ENCODE results near the gene SLC5A4.

The SLC5A4 gene

DNA sequence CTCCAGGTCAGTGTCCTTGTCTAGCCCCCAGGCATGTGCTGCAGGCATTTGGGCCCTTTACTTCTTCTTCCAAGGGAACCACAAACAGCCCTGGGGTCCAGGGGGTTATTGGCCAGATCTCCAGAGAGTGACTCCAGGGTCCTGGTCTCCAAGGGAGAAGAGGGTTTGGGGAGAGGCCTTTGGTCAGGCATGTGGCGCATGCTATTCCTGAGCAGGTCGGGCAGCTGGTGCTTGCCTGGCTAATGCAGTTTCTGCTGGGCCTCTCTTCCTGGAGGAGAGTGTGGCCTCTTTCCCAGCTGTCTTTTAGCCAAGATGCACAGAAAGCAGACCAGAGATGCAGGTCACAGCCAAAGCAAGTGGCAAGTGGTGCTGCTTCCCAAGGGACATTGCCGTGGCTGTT, 46.5 kb downstream of the SLC5A4 start:
- no peak for TF ChIP-seq CTCF (IDR thresholded peaks at IDR 0.05; ENCODE audit: insufficient read depth, low read length, missing control alignments)
- H3K4me3 ChIP-seq (ENCODE audit: low read depth, low read length): no peak overlapping the region
- CTCF ChIA-PET: interaction anchor here (1.2 kb wide), 1 partner anchor 231 kb away, joined by 6 read pairs; no protein-coding TSS in a partner anchor
- POLR2A ChIA-PET: no interaction called here
- no peak for DNase-seq (ENCODE audit: low read depth, low spot score)

DNA sequence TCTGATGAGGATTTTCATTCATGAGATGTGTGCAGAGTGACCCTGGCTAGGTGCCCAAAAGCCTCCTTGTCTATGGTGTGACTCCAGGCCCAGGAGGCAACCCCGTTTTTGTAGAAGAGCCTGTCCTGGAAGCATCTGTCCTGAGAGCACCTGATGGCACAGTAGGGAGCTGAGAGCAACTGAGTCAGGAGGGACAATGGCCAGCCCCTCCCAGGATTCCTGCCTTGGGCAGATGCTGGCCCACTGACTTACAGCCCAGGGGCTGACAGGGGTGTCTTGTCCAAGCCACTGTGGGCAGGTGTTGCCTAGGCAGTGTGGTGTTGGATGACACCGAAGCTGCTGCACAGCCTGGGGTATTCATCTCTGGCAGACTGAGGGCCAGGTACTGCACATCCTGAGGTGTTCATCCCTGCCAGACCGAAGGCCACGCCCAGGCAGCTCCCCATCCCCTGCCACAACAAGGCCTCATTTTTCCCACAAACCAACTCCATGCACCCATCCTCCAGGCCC, 47.1 kb downstream of the SLC5A4 start:
- no peak for TF ChIP-seq CTCF (IDR thresholded peaks at IDR 0.05; ENCODE audit: insufficient read depth, low read length, missing control alignments)
- no peak overlapping the region for H3K4me3 ChIP-seq (ENCODE audit: low read depth, low read length)
- no peak for DNase-seq (ENCODE audit: low read depth, low spot score)
- CTCF ChIA-PET: interaction anchor here (1.2 kb wide), 1 partner anchor 230 kb away, joined by 6 read pairs; no protein-coding TSS in a partner anchor
- POLR2A ChIA-PET: no interaction called here

DNA sequence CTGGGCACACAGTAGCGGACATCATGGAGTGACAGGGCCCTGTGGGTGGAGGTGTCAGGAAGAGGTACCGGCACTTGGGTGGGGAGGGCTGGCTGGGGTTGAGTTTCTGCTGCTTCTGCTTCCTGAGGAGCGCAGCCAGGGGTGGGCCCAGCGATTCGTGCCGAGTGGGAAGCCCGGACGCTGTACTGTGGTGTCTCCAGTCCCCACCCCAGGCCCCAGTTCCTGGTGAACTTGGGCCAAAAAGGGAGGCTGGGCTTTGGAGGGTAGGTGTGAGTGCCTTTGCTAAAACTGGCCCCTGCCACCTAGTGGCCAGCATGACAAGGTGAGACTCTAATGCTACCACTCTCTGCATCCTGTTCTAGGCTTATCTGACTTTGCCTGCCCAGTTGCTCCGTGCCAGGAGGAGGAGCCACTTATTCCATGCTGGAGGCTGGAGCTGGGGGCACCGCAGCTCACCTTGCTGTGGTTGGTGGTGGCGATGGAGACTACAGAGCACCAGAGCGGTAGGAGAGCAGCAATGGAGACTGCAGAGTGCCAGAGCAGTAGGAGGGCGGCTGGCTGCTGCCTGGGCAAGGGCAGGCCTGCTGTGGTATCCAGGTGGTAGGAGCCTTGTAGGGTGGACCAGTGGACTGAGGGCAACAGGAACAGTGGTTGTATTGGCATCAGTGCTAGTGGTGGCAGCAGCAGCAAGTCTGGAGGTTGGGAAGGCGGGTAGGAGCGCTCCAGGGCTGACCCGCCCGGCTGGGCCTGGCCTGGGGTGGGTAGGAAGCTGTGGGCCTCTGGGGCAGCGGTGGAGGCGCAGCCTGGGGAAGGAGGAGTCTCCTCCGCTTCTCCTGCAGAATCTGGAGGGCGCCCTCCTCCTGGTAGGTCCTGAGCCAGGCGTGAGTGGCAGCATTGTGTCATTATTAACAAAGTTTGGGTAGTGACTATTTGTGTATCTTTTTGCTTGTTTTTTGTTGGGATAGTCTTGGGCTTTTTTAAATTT, 48.1 kb downstream of the SLC5A4 start:
- CTCF ChIA-PET: interaction anchor here (1.2 kb wide), 1 partner anchor 229 kb away, joined by 6 read pairs; no protein-coding TSS in a partner anchor
- DNase-seq (ENCODE audit: low read depth, low spot score): no peak
- H3K4me3 ChIP-seq (ENCODE audit: low read depth, low read length): no peak overlapping the region
- POLR2A ChIA-PET: no interaction called here
- peak; percentile 52 for TF ChIP-seq CTCF (IDR thresholded peaks at IDR 0.05; ENCODE audit: insufficient read depth, low read length, missing control alignments)

DNA sequence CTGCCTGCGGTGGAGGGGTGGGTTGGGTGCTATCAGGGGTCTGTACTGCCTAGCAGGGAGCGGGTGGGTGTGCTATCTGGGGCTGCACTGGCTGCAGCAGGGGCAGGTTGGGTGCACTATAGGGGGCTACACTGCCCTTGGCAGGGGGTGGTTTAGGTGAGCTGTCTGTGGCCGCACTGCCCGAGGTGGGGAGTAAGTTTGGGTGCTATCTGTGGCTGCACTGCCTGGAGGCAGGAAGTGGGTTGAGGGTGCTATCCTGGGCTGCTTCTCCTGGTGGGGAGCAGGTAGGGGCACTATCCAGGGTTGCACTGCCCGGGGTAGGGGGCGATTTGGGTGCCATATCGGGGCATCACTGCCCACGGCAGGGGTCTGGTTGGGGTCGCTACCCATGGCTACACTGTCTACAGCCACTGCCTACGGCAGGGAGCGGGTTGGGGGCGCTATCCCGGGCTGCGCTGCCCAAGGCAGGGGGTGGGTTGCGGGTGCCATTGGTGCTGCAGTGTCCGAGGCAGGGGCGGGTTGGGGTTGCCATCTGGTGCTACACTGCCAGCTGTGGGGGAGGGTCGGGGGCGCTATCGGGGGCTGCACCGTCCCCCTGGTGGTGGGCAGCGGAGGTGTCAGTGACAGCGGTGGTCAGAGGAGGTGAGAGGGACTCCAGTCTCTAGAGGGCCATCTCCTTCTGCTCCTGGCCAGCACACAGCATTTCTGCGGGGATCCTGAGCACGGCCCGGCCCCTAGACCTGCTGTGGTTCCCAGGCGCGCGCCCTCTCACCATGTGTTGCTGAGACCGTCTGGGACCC, 49.0 kb downstream of the SLC5A4 start:
- ChIA-PET CTCF (interaction anchor here (0.8 kb wide), 1 partner anchor 9 kb away, joined by 3 read pairs; no protein-coding TSS in a partner anchor), POLR2A (no interaction called here)
- no peak overlapping the region for H3K4me3 ChIP-seq (ENCODE audit: low read depth, low read length)
- DNase-seq (ENCODE audit: low read depth, low spot score): no peak
- TF ChIP-seq CTCF (IDR thresholded peaks at IDR 0.05; ENCODE audit: insufficient read depth, low read length, missing control alignments): no peak

DNA sequence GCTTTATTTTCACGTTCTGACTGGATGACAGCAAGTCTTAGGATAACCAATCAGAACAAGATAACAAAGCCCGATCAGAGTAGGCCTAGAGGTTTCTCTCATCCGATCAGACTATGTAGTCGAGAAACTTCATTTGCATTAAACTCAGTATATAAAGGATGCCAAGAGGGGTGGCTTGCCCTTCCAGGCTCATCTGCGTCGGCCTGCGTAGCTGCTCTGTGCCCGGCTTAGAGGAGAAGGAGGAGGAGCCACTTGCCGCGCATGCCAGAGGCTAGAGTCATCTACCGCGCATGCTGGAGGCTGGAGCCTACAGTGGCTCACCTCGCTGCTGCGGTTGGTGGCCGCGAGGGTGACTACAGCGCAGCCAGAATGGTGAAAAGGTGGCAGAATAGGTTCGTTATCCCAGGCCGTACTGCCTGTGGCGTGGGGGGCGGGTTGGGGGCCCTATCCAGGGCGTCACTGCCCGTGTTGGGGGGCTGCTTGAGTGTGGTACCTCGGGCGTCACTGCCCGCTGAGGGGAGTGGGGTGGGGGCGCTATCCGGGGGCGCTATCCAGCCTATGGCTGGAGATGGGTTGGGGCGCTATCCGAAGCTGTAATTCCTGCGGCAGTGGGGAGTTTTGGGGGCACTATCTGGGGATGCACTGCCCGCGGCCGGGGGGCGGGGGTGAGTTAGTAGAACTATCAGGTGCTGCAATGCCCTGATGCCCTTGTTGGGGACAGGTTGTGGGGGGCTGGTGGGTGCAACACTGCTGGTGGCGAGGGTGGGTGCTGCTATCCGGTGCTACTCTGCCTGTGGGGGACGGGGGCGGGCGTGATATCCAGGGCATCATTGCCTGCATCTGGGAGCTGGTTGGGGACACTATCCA, 50.1 kb downstream of the SLC5A4 start, which contains the start of gene RFPL2:
RFPL2 (minus strand) TSS at position 218 of the 867 bp plus-strand sequence. CDS start 2,622 bp downstream, outside the sequence.
- no peak for TF ChIP-seq CTCF (IDR thresholded peaks at IDR 0.05; ENCODE audit: insufficient read depth, low read length, missing control alignments)
- POLR2A ChIA-PET: no interaction called here
- DNase-seq (ENCODE audit: low read depth, low spot score): no peak
- CTCF ChIA-PET: interaction anchor here (0.8 kb wide), 1 partner anchor 10 kb away, joined by 3 read pairs; no protein-coding TSS in a partner anchor
- H3K4me3 ChIP-seq (ENCODE audit: low read depth, low read length): no peak within 1 kb of the TSS
